HG03521 (cell line): ENCODE results near the gene CD302.
"Not testable (repeated sequence)": the region's sequence is repeated elsewhere in the genome, so short reads cannot be mapped to it uniquely, and the experiment has no call there.

Source experiments
- ATAC-seq: cut with Tn5 transposase; IDR thresholded peaks from one replicate; pipeline ENCODE4 v1.9.1; 2021; ENCODE audit warnings: mild to moderate bottlenecking, moderate library complexity; ENCODE audit not compliant: unreplicated experiment

The CD302 gene

GRCh38 chr2:159795841-159796690 is 1.9 kb downstream of the CD302 start:
- no peak for ATAC-seq

- no peak for ATAC-seq
Measured at GRCh38 chr2:159793326-159793725, 4.7 kb downstream of the CD302 start.

- ATAC-seq: no peak
Measured at GRCh38 chr2:159792599-159792998, 5.4 kb downstream of the CD302 start.

- no peak for ATAC-seq
Measured at GRCh38 chr2:159792036-159792435, 6.0 kb downstream of the CD302 start.

DNA sequence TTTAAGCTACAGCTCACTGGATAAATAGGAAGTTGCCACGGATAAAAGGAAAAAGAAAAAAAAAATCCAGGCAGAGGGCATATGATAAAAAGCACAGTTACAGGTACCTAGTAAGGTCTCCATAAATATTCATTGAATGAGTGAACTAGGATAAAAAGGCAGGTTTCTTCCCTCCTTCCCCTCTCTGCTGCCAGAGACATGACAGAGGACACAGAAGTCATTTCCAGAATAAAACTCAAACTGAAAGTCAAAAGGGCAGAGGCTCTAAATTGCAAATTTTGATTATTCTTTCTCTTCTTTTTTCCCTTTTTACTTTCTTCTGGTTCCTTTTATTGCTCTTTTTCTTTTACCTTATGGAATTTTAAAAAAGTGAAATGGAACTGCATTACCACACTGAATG is 7.7 kb downstream of the CD302 start:
- no peak for ATAC-seq

- ATAC-seq: no peak
Measured at GRCh38 chr2:159788253-159788652, 9.8 kb downstream of the CD302 start.

GRCh38 chr2:159787647-159788046 is 10.4 kb downstream of the CD302 start:
- ATAC-seq: not testable (repeated sequence)

GRCh38 chr2:159786938-159787337 is 11.1 kb downstream of the CD302 start:
- no peak for ATAC-seq

- no peak for ATAC-seq
Measured at GRCh38 chr2:159785195-159785594, 12.8 kb downstream of the CD302 start.

GRCh38 chr2:159784744-159785143 is 13.3 kb downstream of the CD302 start:
- not testable (repeated sequence) for ATAC-seq

DNA sequence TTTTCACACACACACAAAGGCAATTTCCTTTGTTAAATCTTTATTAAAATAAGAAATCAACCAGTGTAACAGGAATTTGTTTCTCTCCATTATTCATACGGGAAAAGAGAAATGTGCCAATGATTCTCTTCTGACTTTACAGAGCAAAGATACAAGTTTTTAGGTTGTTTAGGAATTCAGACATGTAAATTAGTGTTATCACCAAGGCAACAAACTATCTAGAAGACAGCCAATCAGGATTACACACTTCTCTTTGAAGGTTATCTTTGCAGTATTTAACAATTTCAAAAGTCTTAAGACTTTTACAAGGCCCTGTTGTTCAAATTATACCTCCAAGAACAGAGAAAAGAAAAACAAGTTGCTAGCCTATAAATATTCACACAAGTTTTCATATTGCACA is 14.5 kb downstream of the CD302 start:
- ATAC-seq: no peak

GRCh38 chr2:159776321-159776720 is 21.7 kb downstream of the CD302 start:
- no peak for ATAC-seq

DNA sequence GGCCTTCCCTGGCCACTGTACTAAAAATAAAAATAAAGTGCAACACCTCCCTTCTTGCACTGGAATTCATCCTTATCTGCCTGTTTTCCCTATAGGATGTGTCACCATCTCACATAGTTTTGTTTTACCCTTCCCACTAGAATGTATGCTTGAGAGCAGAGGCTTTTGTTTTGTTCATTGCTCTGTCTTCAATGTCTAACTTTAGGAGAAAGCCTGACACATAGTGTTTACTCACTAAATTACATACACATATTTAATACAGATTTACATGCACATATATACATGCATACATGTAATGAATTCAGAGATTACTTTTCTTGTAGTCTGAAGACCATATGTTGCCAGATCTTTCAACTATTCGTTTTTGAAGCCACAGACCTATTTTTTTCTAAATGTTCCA is 23.0 kb downstream of the CD302 start:
- ATAC-seq: no peak

DNA sequence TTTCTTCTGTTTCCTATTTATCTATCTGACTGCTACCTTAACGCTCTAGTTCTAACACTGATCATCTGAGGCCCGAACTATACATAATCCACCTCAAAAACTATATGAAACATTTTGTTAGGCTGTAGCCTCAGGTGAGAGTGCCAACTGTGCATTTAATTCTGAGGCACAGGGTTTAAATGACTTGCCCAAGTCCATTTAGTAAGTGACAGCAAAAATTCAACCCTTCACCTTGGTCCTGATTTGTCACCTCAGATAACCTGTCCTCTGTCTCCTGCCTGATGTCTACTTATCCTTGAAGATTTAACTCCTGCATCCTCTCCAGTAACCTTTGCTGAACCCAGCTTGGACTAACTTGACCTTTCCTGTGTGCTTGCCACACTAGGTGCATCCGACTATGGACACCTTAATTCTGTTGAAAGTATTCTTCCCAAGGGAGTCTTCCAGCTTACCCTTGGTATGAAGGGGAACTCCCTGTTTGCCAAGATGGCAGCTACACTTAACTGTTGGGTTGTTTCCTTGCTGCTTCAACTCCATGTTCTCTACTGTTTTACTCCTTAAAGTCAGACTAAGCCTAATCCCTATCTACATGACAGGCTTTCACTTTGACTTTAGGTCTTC is 23.5 kb downstream of the CD302 start:
- no peak for ATAC-seq

DNA sequence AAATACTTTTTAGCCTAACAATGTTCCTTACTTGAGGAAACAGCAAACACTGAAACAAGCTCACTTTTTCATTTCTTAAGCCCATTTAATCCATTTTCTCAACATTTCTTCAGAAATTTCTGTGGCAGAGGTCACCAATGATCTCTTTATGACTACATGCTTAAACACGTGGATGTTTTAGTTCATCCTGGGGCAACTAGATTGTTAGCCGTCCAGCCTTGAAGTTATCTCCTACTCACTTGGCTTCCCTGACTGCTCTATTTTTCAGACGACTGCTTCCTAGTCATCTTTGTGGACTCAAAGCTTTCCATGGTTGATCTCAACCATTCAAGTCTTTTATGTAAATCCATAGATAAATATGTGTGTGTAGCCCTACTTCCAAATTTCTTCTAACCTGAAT is 24.1 kb downstream of the CD302 start:
- no peak for ATAC-seq

DNA sequence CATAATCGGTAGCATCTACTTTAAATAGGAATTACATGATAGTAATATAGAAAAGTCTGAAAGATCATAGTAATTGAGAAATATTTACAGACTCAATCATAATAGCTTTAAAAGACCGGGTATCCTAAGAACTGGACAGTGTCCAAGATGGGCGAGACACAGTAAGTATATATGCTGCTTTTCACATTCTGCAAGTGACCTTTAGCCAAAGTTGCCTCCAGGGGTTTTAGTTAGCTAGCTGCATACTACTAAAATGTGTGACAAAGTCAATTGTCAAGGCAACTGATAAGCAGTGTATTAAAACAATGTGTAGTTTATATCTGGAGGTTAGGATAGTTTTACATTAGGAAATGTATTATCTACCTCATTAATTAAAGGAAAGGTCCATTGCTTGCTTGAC is 24.6 kb downstream of the CD302 start:
- no peak for ATAC-seq

- ATAC-seq: no peak
Measured at GRCh38 chr2:159769147-159769546, 28.9 kb downstream of the CD302 start.

- no peak for ATAC-seq
Measured at GRCh38 chr2:159762075-159762474, 35.9 kb downstream of the CD302 start.

DNA sequence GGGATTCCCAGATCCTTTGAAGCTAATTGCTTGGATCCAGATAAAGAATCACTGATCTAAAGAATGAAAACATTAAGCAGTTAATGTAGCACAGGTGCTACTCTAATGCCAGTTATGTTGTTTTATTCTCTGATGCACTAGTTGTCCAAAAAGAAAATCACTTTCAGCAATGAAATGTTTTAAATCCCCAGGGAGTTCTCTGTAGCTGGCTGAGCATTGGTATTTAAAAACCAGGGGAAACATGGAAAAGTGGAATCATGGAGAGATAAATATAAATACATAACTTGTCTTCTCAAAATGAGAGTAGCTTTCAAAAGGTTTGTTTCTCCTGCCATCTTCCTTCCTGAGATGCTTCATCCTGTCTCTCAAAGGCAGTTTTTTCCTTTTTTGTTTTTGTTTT is 37.7 kb downstream of the CD302 start:
- no peak for ATAC-seq

DNA sequence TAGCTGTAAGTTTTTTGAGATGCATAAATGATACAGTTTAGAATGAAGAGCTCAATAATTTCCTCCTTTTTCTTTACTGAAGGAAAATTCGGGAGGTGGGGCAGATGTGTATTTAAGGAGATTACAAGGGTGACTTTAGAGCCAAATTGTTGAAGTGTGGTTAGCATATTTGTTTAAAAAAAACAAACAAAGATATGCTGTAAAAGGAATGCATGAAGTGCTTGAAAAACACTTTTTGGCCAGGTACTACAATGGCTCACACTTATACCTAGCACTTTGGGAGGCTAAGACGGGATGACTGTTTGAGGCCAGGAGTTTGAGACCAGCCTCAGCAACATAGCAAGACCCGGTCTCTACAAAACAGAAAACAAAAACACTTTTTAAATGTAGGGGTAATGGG is 38.4 kb downstream of the CD302 start:
- no peak for ATAC-seq

- ATAC-seq: no peak
Measured at GRCh38 chr2:159758686-159759085, 39.3 kb downstream of the CD302 start.

DNA sequence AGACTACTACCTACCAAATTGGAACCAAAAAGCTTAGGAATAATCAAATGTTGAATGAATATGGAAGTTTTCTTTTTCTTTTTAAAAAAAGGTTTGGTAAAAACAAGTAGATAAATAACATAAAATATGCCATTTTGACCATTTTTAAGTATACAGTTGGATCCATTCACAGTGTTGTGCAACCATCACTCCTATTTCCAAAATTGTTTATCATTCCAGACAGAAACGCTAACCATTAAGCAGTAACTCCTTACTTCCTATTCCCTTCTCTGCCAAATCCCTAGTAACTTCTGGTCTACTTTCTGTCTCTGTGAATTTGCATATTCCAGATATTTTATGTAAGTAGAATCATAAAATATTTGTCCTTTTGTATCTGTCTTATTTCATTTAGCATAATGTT is 39.8 kb downstream of the CD302 start:
- no peak for ATAC-seq

GRCh38 chr2:159755788-159756187 is 42.2 kb downstream of the CD302 start:
- ATAC-seq: no peak
